ENCODE results near the gene STK24. TPM values are rescaled to one million over a fixed set of nuclear protein-coding genes. Genes with fewer than 3 reads are reported as not detected.

STK24 gene
- total RNA-seq, 2 experiments from 2014 or later = 60.4 to 88.7 TPM

GRCh38 chr13:98613591-98613990 is 36.7 kb upstream of the STK24 start:
- no peaks in the 10 kb centered on the region for H3K9me3 ChIP-seq (ENCODE audit: low read length)
- no TSS peak for BruUV-seq (replicated peaks)
- no peak overlapping the region for H3K27ac ChIP-seq (ENCODE audit: low read depth, low read length, poor library complexity, severe bottlenecking)
- ChIA-PET POLR2A (no interaction called here), CTCF (ENCODE audit: unreplicated experiment) (no interaction called here)
- no peak overlapping the region for H2AFZ ChIP-seq (ENCODE audit: low read length)
- H3K36me3 ChIP-seq (ENCODE audit: insufficient read depth, low read length) = no peaks in the 10 kb centered on the region
- H4K20me1 ChIP-seq (ENCODE audit: insufficient read depth, low read length) = no peaks in the 10 kb centered on the region
- DNase-seq (ENCODE audit: low spot score) = no peak
- no peak overlapping the region for H3K4me3 ChIP-seq (ENCODE audit: low read depth, low read length, poor library complexity, severe bottlenecking)
- no peaks in the 10 kb centered on the region for H3K9me2 ChIP-seq (ENCODE audit: insufficient read depth, low read length)
- intact Hi-C loops (cut with micrococcal nuclease; ENCODE audit: unreplicated experiment) = no loop called here
- no peaks in the 10 kb centered on the region for H3K4me1 ChIP-seq (ENCODE audit: insufficient read depth, low read length, poor library complexity, severe bottlenecking)
- TF ChIP-seq, protein P1, sequence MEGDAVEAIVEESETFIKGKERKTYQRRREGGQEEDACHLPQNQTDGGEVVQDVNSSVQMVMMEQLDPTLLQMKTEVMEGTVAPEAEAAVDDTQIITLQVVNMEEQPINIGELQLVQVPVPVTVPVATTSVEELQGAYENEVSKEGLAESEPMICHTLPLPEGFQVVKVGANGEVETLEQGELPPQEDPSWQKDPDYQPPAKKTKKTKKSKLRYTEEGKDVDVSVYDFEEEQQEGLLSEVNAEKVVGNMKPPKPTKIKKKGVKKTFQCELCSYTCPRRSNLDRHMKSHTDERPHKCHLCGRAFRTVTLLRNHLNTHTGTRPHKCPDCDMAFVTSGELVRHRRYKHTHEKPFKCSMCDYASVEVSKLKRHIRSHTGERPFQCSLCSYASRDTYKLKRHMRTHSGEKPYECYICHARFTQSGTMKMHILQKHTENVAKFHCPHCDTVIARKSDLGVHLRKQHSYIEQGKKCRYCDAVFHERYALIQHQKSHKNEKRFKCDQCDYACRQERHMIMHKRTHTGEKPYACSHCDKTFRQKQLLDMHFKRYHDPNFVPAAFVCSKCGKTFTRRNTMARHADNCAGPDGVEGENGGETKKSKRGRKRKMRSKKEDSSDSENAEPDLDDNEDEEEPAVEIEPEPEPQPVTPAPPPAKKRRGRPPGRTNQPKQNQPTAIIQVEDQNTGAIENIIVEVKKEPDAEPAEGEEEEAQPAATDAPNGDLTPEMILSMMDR (conservative IDR thresholded peaks at IDR 0.05; ENCODE audit: low read length) = no peak
- TF ChIP-seq EZH2phosphoT487 (IDR thresholded peaks at IDR 0.05; ENCODE audit: borderline replicate concordance, low read depth, low read length) = no peak
- H3K79me2 ChIP-seq (ENCODE audit: insufficient read depth, low read depth, low read length) = no peaks in the 10 kb centered on the region
- no peak overlapping the region for H3K4me2 ChIP-seq (ENCODE audit: low read length)

GRCh38 chr13:98609756-98610155 is 32.8 kb upstream of the STK24 start:
- no peaks in the 10 kb centered on the region for H3K36me3 ChIP-seq (ENCODE audit: insufficient read depth, low read length)
- no peak for DNase-seq (ENCODE audit: low spot score)
- H2AFZ ChIP-seq (ENCODE audit: low read length) = no peak overlapping the region
- no peaks in the 10 kb centered on the region for H3K79me2 ChIP-seq (ENCODE audit: insufficient read depth, low read depth, low read length)
- TF ChIP-seq, protein P1 (conservative IDR thresholded peaks at IDR 0.05; ENCODE audit: low read length) = no peak
- no peak for TF ChIP-seq EZH2phosphoT487 (IDR thresholded peaks at IDR 0.05; ENCODE audit: borderline replicate concordance, low read depth, low read length)
- H3K9me2 ChIP-seq (ENCODE audit: insufficient read depth, low read length) = no peaks in the 10 kb centered on the region
- ChIA-PET CTCF (ENCODE audit: unreplicated experiment) (no interaction called here), POLR2A (no interaction called here)
- no peaks in the 10 kb centered on the region for H4K20me1 ChIP-seq (ENCODE audit: insufficient read depth, low read length)
- no peak overlapping the region for H3K4me2 ChIP-seq (ENCODE audit: low read length)
- H3K4me1 ChIP-seq (ENCODE audit: insufficient read depth, low read length, poor library complexity, severe bottlenecking) = no peaks in the 10 kb centered on the region
- no peak overlapping the region for H3K27ac ChIP-seq (ENCODE audit: low read depth, low read length, poor library complexity, severe bottlenecking)
- intact Hi-C loops (cut with micrococcal nuclease; ENCODE audit: unreplicated experiment) = no loop called here
- H3K9me3 ChIP-seq (ENCODE audit: low read length) = no peaks in the 10 kb centered on the region
- no peak overlapping the region for H3K4me3 ChIP-seq (ENCODE audit: low read depth, low read length, poor library complexity, severe bottlenecking)
- BruUV-seq (replicated peaks) = no TSS peak

DNA sequence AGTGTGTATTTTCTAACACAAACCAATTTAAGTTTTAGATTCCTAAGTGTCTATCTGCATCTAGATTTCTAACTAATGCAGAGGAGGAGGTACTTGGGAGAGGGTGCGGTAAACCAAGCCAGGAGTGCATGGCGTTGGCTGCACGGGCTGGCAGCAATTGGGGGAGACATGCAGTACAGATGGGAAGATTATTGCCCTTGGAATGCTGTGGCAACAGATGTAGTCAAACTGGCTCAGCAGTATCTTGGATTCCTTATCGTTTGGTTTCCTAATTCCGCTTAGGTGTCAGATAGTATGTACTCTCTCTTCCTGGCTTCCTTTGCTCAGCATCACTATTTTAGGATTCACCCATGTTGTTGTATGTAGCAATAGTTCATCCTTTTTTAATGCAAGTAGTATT is 29.4 kb upstream of the STK24 start:
- DNase-seq (ENCODE audit: low spot score) = no peak
- Histone ChIP-seq H4K20me1 (ENCODE audit: insufficient read depth, low read length) (no peaks in the 10 kb centered on the region), H2AFZ (ENCODE audit: low read length) (no peak overlapping the region), H3K27ac (ENCODE audit: low read depth, low read length, poor library complexity, severe bottlenecking) (no peak overlapping the region), H3K4me2 (ENCODE audit: low read length) (no peak overlapping the region), H3K36me3 (ENCODE audit: insufficient read depth, low read length) (no peaks in the 10 kb centered on the region), H3K9me2 (ENCODE audit: insufficient read depth, low read length) (no peaks in the 10 kb centered on the region), H3K4me3 (ENCODE audit: low read depth, low read length, poor library complexity, severe bottlenecking) (no peak overlapping the region), H3K9me3 (ENCODE audit: low read length) (no peaks in the 10 kb centered on the region), H3K4me1 (ENCODE audit: insufficient read depth, low read length, poor library complexity, severe bottlenecking) (no peaks in the 10 kb centered on the region), H3K79me2 (ENCODE audit: insufficient read depth, low read depth, low read length) (no peaks in the 10 kb centered on the region)
- POLR2A ChIA-PET = no interaction called here
- intact Hi-C loops (cut with micrococcal nuclease; ENCODE audit: unreplicated experiment) = no loop called here
- CTCF ChIA-PET (ENCODE audit: unreplicated experiment) = no interaction called here
- BruUV-seq (replicated peaks) = no TSS peak
- TF ChIP-seq, protein P1 (conservative IDR thresholded peaks at IDR 0.05; ENCODE audit: low read length) = no peak
- no peak for TF ChIP-seq EZH2phosphoT487 (IDR thresholded peaks at IDR 0.05; ENCODE audit: borderline replicate concordance, low read depth, low read length)

All from OCI-LY7 (cell line).